HepG2 (cell line): ENCODE data around the gene FAM167B. TPM values are rescaled to one million over a fixed set of nuclear protein-coding genes. Genes with fewer than 3 reads are reported as not detected.
A peak's percentile ranks its signal among the peaks of the same experiment; 100 is the strongest.

ENCODE experiments used
- AFF4 ChIP-seq: sonication (generic); formaldehyde crosslinking; IDR thresholded peaks from 2 replicates; pipeline ENCODE4 v1.4.0; 2020; ENCODE audit warnings: missing genetic modification reagents
- AGO1 ChIP-seq: fragments of 200-400 bp; formaldehyde crosslinking; IDR thresholded peaks from 2 replicates; pipeline ENCODE4 v1.6.1; 2017; ENCODE audit warnings: mild to moderate bottlenecking, low read depth, low read length, moderate library complexity; ENCODE audit not compliant: poor library complexity, severe bottlenecking
- FOXJ3 ChIP-seq: sonication (generic); formaldehyde crosslinking; IDR thresholded peaks from 2 replicates; pipeline ENCODE4 v1.4.0; 2020; ENCODE audit warnings: missing genetic modification reagents, mild to moderate bottlenecking, borderline replicate concordance
- GMEB1 ChIP-seq: sonication (generic); formaldehyde crosslinking; IDR thresholded peaks from 2 replicates; pipeline ENCODE4 v1.5.1; 2020; ENCODE audit warnings: missing genetic modification reagents, mild to moderate bottlenecking, borderline replicate concordance
- HHEX ChIP-seq: IDR thresholded peaks from 2 replicates; pipeline ENCODE4 v1.6.1; 2016; ENCODE audit warnings: control low read depth
- NFKBIZ ChIP-seq: IDR thresholded peaks from 2 replicates; pipeline ENCODE4 v1.6.1; 2018; ENCODE audit warnings: missing genetic modification reagents, missing compliant biosample characterization
- PPARG ChIP-seq: conservative IDR thresholded peaks from 2 replicates; pipeline ENCODE4 v1.6.1; 2016; ENCODE audit warnings: missing biosample characterization, missing genetic modification reagents
- RFX5 ChIP-seq: IDR thresholded peaks from 2 replicates; pipeline ENCODE4 v1.6.1; 2011; ENCODE audit warnings: low read depth, low read length, improper control_type of control experiment
- SP1 ChIP-seq, 2 experiments: fragments of 450-650 bp in 1 of 2; sonication (generic) in 1 of 2; formaldehyde crosslinking in 1 of 2; IDR thresholded peaks; 2 replicates each; pipeline versions ENCODE4 v1.4.0 to v1.6.1; 2016 to 2020; ENCODE audit warnings: missing genetic modification reagents in 1 of 2
- ZBTB43 ChIP-seq: sonication (generic); formaldehyde crosslinking; conservative IDR thresholded peaks from 2 replicates; pipeline ENCODE4 v1.4.0; 2020; ENCODE audit warnings: missing genetic modification reagents
- ZMAT5 ChIP-seq: sonication (generic); formaldehyde crosslinking; IDR thresholded peaks from 2 replicates; pipeline ENCODE4 v1.5.0; 2020; ENCODE audit warnings: mild to moderate bottlenecking, low read depth, missing genetic modification reagents, borderline replicate concordance
- ZNF24 ChIP-seq: fragments of 450-650 bp; IDR thresholded peaks from 2 replicates; pipeline ENCODE4 v1.6.1; 2017; ENCODE audit warnings: antibody characterized with exemption, mild to moderate bottlenecking
- ZNF496 ChIP-seq: sonication (generic); formaldehyde crosslinking; IDR thresholded peaks from 2 replicates; pipeline ENCODE4 v1.8.1; 2023; ENCODE audit warnings: mild to moderate bottlenecking, moderate library complexity, missing genetic modification reagents; ENCODE audit not compliant: insufficient replicate concordance
- ZNF614 ChIP-seq: IDR thresholded peaks from 2 replicates; pipeline ENCODE4 v1.6.1; 2018; ENCODE audit warnings: missing biosample characterization, missing genetic modification reagents, inconsistent platforms, borderline replicate concordance
- ZNF749 ChIP-seq: sonication (generic); formaldehyde crosslinking; IDR thresholded peaks from 2 replicates; pipeline ENCODE4 v1.8.0; 2022; ENCODE audit warnings: mild to moderate bottlenecking, missing genetic modification reagents, moderate library complexity, borderline replicate concordance
- ZNF770 ChIP-seq: sonication (generic); formaldehyde crosslinking; IDR thresholded peaks from 2 replicates; pipeline ENCODE4 v1.5.0; 2020; ENCODE audit warnings: mild to moderate bottlenecking, missing genetic modification reagents
- polyA plus RNA-seq, 8 experiments: library from polyadenylated mRNA; depleted of rRNA in 3 of 8; stranded (reverse) in 7 of 8; unstranded in 1 of 8; fragments of >200 nt; fragmentation: Illumina TruSeq in 4 of 8; extraction: Trizol in 4 of 8; gene quantifications; 2 replicates each; pipeline versions ENCODE4 v1.2.1 to v1.2.3, GENCODE V29; 2011 to 2016; ENCODE audit warnings: low read depth in 4 of 8, missing spikeins in 1 of 8, mixed read lengths in 1 of 8; ENCODE audit not compliant: insufficient read depth in 1 of 8
- total RNA-seq, 5 experiments: library from RNA; depleted of rRNA; stranded (reverse); fragments of >200 nt; fragmentation: Illumina TruSeq; extraction: Trizol; gene quantifications; 2 replicates each; pipeline ENCODE4 v1.2.3, GENCODE V29; 2016; ENCODE audit warnings: low read depth in 1 of 5

FAM167B gene
- total and polyA plus RNA-seq, 2 of the 13 experiments (the other 11 are each of a cell fraction or from before 2014, with no cell fraction given) = 0.15 to 0.70 TPM

GRCh38 chr1:32249831-32250525, 3.0 kb downstream of the FAM167B start (continued):
- TF ChIP-seq HHEX (CRISPR knock-in tag) (0 out of 2 replicates have a peak, but pooled peaks have one; percentile 40), GMEB1 (0 out of 2 replicates have a peak, but pooled peaks have one; percentile 27), ZNF614 (CRISPR knock-in tag) (no peak), ZMAT5 (CRISPR knock-in tag) (no peak), AGO1 (no peak), FOXJ3 (CRISPR knock-in tag) (peak; percentile 38; the same call in 1 of the 2 replicates), SP1 (IDR thresholded peaks at IDR 0.05) (no peak), SP1 (CRISPR knock-in tag; IDR thresholded peaks at IDR 0.05) (no peak), ZNF770 (CRISPR knock-in tag) (0 out of 2 replicates have a peak, but pooled peaks have one; percentile 35), PPARG (peak; percentile 7; the same call in 1 of the 2 replicates), ZBTB43 (CRISPR knock-in tag) (peak; percentile 83; the same call in 1 of the 2 replicates), ZNF749 (CRISPR knock-in tag) (no peak), ZNF496 (CRISPR knock-in tag) (no peak), NFKBIZ (CRISPR knock-in tag) (no peak), ZNF24 (no peak), RFX5 (0 out of 2 replicates have a peak, but pooled peaks have one; percentile 27), AFF4 (CRISPR knock-in tag) (no peak)
